NCI-H446 (cell line): Measurements from ENCODE around the gene MGAT5.

Experiments used
- DNase-seq, 2 experiments: peaks; one replicate each; lab custom pipeline; 2025; lab: John Stamatoyannopoulos, UW

The MGAT5 gene

DNA sequence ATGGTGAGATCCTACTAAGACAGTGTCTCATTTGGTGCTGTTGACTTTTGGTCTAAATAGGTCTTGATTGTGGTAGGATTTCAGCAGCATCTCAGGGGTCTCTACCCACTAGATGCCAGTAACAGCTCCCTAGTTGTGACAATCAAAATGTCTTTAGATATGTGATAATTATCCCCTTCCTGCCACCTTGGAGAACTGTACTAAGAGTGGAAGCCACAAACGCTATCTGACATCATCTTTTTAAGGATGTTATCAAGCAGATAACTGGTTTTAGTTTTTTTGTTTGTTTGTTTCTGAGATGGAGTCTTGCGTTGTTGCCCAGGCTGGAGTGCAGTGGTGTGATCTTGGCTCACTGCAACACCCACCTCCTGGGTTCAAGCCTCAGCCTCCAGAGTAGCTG lies 3.1 kb downstream of the MGAT5 start:
- DNase-seq, result no peak

DNA sequence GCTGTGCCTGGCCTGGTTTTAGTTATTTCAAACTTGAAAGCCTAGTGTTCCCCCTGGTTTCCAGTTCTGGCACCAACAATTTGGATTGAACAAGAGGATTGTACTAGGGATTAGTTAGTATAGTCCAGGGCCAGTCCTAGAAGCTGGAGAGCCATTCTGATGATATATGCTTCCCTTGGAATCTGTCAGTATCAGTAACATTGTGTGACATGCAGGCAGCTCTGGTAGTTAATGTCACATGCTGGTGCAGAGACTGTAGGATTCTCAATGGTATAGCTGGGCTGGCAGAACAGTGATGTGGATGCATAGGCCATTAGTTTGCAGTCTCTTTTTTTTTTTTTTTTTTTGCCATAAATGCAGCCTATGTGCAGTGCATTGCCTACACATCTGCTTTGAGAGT lies 3.6 kb downstream of the MGAT5 start:
- no peak for DNase-seq

DNA sequence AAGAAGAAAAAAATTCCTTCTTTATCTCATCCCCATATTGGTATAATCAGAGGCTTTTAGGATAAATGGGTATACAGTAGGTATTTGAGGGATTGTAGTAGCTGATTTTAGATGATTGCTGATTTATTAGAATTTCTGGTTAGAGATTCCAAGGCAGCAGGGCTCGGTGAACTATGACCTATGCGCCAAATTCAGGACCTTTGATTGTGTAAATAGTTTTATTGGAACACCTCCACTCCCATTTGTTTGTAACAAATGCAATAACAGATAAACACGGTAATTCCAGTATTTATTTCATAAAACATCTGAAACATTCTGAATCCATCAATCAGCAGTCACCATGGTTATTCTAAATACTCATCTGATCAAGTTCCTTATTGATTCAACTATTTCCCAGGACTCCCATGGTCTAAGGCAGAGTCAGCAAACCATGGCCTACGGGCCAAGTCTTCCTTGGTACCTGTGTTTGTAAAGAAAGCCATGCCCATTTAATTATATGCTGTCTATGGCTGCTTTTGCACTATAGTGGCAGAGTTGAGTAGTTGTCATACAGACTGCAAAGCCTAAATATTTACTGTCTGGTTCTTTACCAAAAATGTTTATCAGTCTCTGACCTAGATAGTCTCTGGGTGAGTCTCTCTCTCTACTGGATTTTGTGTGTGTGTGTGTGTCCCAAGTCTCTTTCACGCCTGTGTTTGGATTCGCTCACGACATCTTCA lies 4.3 kb downstream of the MGAT5 start:
- DNase-seq, result no peak

DNA sequence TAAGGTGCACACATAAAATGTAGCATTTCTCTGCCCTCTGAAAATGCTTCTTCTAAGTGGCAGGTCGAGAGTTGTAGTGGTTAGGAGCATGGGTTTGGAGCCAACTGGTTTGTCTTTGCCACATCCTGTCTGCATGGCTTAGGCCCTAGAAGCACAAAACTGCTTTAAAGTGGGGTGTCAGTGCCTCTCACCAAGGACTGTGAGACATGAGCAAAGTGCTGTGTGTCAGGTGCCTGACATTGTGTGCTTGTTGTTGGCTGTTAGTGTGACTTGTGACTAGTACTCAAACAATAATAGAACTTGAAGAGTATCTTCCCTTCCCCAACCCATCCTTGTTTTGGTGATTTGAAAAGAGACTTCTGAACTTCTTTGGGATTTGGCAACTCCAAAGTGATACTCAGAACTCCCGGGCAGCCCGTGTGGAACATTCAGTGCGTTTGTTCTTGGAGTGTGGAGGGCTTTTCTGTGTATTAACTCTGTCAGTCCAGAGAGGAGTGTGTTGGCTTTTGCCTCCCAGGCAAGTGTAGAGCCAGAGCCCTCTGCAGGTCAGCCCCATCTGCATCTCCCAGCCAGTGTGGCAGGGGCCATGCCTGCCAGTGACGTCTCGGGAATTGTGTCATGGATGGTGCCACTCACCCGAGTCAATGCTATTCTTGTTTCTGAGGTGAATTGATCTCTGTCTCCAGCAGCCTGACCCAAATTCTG lies 5.0 kb downstream of the MGAT5 start:
- DNase-seq, result no peak

DNA sequence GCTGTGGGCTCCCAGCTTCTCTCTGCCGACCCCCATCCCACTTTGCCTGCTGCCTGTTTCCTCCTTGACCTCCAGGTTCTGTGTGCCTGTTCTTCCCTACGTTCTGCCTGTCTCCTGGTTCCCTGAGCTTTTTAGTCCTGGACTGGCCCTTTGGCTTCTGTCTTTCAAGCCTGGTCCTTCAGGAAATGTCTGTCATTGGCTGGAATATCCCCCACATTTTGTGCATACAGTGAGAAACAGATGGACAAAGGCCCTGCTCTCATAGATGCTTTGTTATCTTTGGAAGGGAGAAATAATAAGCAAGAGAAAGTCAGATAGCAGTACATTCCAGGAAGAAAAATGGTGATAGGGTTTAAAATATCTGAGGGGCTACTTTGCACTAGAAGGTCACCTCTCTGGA lies 5.7 kb downstream of the MGAT5 start:
- no peak for DNase-seq

- DNase-seq, result no peak
These were observed 6.1 kb downstream of the MGAT5 start for GRCh38 chr2:134259994-134260393.

- no peak for DNase-seq
These were observed 6.8 kb downstream of the MGAT5 start for GRCh38 chr2:134260713-134261112.

DNA sequence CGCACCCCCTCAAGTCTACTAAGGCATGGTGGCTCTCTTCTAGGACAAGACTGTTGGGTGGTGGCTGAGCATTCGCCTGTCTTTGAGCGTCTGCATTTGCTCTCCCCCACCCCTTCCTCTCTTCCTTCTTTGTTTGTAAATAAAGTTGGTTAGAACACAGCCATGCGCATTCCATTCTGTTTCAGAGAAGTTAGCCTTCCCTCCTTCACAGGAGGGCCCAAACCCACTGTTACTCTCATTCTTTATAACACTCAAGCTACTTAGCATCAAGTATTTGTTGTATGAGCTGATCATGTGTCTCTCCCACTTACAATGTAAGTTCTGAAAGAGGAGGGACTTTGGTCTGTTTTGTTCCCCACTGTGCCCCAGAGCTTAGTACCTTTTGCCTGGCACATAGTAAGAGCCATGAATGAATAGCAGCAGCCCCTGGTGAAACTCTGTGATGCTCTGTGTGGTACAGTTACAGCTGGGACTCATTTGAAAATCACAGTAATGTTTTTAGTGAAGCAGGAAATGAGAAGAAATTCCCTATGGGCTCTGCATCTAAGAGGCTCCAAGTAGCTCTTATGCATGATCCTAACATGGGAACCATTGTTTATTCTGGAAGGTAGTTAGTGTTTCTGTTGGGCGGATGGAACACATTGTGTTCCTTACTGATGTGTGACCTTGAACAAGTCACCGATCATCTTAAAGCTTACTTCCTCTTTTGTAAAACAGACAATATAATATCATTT lies 7.7 kb downstream of the MGAT5 start:
- no peak for DNase-seq

- no peak for DNase-seq
These were observed 8.8 kb downstream of the MGAT5 start for GRCh38 chr2:134262684-134263083.

DNA sequence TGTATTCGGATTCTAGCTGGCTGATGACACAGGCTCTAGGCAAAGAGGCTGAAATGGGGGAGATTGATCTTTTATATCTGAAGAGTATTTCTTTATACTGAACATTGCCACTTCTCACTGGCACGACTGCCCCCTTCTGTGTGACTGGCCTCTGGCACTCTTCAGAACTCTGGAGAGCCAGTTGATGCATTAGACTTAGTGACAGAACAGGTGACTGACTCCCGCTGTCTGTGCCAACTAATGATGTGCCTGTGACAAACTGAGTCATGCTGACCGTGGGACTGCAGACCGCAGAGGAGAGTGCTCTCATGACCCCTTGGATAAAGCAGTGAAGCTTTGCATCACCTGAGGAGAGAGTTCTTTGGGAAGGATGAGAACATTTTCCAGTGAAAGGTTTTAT lies 14.4 kb downstream of the MGAT5 start:
- no peak for DNase-seq

DNA sequence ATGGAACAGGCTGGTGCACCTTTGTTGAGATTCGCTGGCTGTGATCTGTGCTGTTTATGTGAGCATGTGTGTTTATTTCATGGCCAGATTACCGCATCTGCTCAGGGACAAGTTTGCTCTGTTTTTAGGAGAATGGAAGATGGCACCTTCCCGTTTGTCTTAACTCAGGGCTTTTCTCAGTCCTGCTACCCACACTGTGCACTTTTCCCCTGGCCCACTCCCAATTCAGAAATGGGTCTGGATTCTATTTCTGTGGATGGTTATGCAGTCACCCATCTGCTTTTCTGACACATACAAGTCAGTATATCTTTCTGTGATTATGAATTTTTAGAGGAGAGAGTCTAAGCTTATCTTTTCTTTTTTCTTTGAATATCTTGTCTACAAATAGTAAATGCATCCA lies 15.4 kb downstream of the MGAT5 start:
- DNase-seq, result peak in 1 of 2 experiments; percentile 7

GRCh38 chr2:134269972-134270735 lies 16.3 kb downstream of the MGAT5 start:
- no peak for DNase-seq

DNA sequence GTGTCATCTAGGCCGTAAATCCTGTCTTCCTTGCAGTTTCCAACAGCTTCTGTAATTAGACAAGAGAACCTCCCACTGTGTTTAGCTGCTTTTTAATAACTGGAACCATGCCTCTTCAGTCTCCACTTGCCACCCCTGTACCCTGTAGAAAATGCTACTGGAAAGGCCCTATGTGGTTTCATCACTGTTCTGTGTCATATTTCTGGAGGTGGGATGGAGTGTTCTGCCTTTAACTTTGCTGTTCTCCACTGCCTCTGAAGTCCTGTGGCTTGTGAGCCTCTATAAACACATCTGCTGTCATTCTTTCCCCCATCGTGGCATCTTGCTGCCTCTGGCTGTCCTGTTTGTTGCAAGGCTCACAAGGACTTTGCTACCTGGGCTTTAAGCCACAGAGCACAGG lies 17.9 kb downstream of the MGAT5 start:
- no peak for DNase-seq

DNA sequence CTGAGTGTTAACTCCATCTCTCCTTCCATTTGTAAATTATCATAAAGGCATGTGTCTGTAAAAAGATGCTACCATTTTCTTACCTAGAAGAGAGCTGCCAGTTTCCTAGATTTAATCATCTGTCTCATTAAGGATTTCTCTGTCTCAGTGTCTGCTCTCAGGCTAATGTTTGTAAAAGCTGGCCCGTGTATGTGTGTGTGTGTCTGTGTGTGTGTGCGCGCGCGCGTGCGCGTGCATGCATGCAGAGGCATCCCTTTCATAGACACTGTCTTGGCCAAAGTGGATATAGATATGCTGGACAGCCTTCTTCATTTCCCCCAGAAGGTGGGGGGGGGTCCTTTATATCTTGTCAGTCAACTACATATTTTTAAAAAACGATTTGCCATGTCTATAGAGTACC lies 18.9 kb downstream of the MGAT5 start:
- DNase-seq, result no peak

- no peak for DNase-seq
These were observed 19.5 kb downstream of the MGAT5 start for GRCh38 chr2:134273256-134273983.

DNA sequence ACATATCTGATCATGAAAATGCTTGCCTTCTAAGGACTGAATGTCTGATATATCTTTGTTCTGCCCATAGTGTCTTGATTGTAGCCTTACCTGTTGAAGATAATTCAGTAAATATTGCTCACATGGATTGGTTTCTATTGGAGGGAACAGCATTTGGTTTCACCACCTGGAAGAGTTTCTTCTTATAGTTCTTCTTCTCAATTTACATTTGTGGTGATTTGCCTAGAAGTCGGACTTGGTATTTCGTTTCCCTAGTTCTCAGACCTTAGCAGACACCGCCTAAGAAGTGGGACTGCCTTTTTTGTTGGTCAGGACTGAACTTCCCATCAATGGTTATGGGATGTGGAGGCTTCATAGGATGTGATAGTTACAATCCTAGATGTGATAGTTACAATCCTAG lies 20.2 kb downstream of the MGAT5 start:
- DNase-seq, result no peak

- DNase-seq, result no peak
These were observed 21.4 kb downstream of the MGAT5 start for GRCh38 chr2:134275058-134275862.

GRCh38 chr2:134276381-134277172 lies 22.7 kb downstream of the MGAT5 start:
- DNase-seq, result no peak

- DNase-seq, result no peak
These were observed 23.4 kb downstream of the MGAT5 start for GRCh38 chr2:134277223-134277622.

DNA sequence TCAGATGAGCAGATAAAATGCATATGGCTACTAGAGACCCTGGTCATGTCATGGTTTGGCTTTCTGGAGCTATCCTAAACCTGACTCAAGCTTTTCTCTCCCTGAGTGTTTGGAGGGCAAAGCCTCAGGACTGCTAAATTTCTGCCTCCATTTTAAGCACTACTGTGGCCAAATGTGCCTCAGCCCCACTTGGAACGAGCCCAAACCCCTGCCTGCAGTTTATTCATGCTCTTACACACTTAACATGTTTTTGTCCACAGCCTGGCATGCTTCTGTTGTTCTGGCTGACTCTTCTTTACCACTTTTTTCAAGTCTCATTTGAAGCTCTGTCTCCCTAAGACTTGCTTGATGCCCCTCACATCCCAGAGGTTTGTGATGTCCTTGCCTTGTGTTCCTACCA lies 24.7 kb downstream of the MGAT5 start:
- peak in 1 of 2 experiments; percentile 40 for DNase-seq
